Endothelial cell (in vitro differentiated cells): ENCODE data around the gene GUK1. TPM values are rescaled to one million over a fixed set of nuclear protein-coding genes. Genes with fewer than 3 reads are reported as not detected.

ENCODE experiments used
- DNase-seq: peaks from one replicate; pipeline ENCODE4 v3.0.0; 2021; ENCODE audit warnings: low spot score
- H3K27ac Mint-ChIP-seq: one replicate; pipeline ENCODE4 v1.8.0; 2021; ENCODE audit warnings: mixed read lengths, inconsistent platforms; ENCODE audit not compliant: unreplicated experiment
- H3K27me3 Mint-ChIP-seq: one replicate; pipeline ENCODE4 v1.8.0; 2021; ENCODE audit warnings: mild to moderate bottlenecking, moderate library complexity, mixed read lengths, inconsistent platforms; ENCODE audit not compliant: unreplicated experiment
- H3K36me3 Mint-ChIP-seq: one replicate; pipeline ENCODE4 v1.8.0; 2021; ENCODE audit warnings: mild to moderate bottlenecking, low read depth, mixed read lengths, inconsistent platforms; ENCODE audit not compliant: unreplicated experiment
- H3K4me1 Mint-ChIP-seq: one replicate; pipeline ENCODE4 v1.8.0; 2021; ENCODE audit warnings: mild to moderate bottlenecking, mixed read lengths, inconsistent platforms; ENCODE audit not compliant: unreplicated experiment
- H3K4me3 Mint-ChIP-seq: one replicate; pipeline ENCODE4 v1.8.0; 2021; ENCODE audit warnings: mild to moderate bottlenecking, mixed read lengths, inconsistent platforms; ENCODE audit not compliant: unreplicated experiment
- H3K9me3 Mint-ChIP-seq: one replicate; pipeline ENCODE4 v1.8.0; 2021; ENCODE audit warnings: mixed read lengths, inconsistent platforms; ENCODE audit not compliant: unreplicated experiment
- total RNA-seq: library from RNA; stranded (reverse); fragmentation: NEBNext Ultra II Directional; extraction: Animal tissue kit (Norgen Biotek cat#: 25700); gene quantifications from one replicate; pipeline ENCODE4 v1.2.1, GENCODE V29; 2021; ENCODE audit not compliant: unreplicated experiment
- TF ChIP-seq, protein P1 (sequence below): fragments of 200-600 bp; sonication (generic); IDR thresholded peaks from one replicate; pipeline ENCODE4 v1.5.0; 2021; ENCODE audit warnings: antibody characterized with exemption; ENCODE audit not compliant: unreplicated experiment

Gene GUK1
- total RNA-seq, 1 donor from 2014 or later = 280 TPM

DNA sequence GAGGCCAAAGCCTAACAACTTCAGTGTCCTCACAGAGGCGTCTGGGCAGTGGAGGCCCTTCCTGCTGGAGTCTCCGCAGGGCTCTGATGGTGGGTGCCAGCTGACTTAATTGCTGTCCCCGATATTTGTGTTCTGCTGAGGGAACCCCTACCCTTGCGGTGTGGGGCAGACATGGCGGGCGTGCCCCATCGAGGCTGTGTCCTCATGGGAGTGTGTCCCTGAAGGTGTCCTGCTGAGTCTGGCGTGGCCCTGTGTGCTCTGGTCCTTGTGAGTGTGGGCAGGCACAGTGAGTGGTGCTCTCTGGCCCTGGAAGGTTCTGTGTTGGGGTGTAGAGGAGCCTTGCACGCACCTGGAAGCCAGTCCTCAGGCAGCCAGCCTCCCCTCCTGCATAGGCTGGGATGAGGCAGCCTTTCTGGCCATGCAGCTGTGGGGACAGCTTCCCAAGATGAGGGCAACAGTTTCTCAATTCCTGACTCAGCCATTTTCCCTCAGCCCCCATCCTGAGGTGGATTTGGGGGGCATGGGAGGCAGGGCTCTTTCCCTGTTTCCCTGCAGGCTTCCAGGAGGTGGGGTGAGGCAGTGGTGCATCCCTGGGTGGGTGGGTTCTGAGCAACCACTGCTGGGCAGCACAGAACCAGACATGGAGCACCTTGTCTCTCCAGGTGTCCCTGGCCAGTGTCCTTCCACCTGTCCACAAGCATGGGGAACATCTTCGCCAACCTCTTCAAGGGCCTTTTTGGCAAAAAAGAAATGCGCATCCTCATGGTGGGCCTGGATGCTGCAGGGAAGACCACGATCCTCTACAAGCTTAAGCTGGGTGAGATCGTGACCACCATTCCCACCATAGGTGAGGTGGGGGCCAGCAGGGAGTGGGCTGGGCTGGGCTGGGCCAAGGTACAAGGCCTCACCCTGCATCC lies 43.4 kb upstream of the GUK1 start:
- peaks cover 37% of the 10 kb centered on the region for H3K36me3 Mint-ChIP-seq

DNA sequence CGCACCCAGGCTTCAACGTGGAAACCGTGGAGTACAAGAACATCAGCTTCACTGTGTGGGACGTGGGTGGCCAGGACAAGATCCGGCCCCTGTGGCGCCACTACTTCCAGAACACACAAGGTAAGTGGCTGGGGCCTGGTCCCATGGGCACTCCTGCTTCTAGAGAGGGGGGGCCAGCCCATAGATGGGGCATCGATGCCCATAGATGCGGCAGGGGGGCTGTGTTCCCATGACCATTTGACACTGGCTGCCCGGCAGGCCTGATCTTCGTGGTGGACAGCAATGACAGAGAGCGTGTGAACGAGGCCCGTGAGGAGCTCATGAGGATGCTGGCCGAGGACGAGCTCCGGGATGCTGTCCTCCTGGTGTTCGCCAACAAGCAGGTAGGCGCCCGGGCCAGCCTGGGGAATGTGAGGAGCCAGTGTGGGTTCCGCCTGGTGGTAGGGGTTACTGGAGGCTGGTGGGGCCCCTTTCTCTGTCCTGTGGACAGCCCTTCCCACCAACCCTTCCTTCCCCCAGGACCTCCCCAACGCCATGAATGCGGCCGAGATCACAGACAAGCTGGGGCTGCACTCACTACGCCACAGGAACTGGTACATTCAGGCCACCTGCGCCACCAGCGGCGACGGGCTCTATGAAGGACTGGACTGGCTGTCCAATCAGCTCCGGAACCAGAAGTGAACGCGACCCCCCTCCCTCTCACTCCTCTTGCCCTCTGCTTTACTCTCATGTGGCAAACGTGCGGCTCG lies 42.6 kb upstream of the GUK1 start:
- peak overlapping the region; percentile 59 for H3K4me3 Mint-ChIP-seq
- H3K36me3 Mint-ChIP-seq = peaks cover 37% of the 10 kb centered on the region
- H3K9me3 Mint-ChIP-seq = no peaks in the 10 kb centered on the region
- H3K27me3 Mint-ChIP-seq = peaks cover 15% of the 10 kb centered on the region
- TF ChIP-seq, protein P1, sequence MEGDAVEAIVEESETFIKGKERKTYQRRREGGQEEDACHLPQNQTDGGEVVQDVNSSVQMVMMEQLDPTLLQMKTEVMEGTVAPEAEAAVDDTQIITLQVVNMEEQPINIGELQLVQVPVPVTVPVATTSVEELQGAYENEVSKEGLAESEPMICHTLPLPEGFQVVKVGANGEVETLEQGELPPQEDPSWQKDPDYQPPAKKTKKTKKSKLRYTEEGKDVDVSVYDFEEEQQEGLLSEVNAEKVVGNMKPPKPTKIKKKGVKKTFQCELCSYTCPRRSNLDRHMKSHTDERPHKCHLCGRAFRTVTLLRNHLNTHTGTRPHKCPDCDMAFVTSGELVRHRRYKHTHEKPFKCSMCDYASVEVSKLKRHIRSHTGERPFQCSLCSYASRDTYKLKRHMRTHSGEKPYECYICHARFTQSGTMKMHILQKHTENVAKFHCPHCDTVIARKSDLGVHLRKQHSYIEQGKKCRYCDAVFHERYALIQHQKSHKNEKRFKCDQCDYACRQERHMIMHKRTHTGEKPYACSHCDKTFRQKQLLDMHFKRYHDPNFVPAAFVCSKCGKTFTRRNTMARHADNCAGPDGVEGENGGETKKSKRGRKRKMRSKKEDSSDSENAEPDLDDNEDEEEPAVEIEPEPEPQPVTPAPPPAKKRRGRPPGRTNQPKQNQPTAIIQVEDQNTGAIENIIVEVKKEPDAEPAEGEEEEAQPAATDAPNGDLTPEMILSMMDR = no peak
- H3K27ac Mint-ChIP-seq = no peak overlapping the region
- DNase-seq = no peak
- peaks cover 18% of the 10 kb centered on the region for H3K4me1 Mint-ChIP-seq

More for the DNA sequence above, 43.4 kb upstream of the GUK1 start:
- Mint-ChIP-seq H3K27me3 (peaks cover 18% of the 10 kb centered on the region), H3K4me1 (peaks cover 25% of the 10 kb centered on the region), H3K27ac (no peak overlapping the region), H3K4me3 (no peak overlapping the region), H3K9me3 (no peaks in the 10 kb centered on the region)
- TF ChIP-seq, protein P1 = no peak
- no peak for DNase-seq

DNA sequence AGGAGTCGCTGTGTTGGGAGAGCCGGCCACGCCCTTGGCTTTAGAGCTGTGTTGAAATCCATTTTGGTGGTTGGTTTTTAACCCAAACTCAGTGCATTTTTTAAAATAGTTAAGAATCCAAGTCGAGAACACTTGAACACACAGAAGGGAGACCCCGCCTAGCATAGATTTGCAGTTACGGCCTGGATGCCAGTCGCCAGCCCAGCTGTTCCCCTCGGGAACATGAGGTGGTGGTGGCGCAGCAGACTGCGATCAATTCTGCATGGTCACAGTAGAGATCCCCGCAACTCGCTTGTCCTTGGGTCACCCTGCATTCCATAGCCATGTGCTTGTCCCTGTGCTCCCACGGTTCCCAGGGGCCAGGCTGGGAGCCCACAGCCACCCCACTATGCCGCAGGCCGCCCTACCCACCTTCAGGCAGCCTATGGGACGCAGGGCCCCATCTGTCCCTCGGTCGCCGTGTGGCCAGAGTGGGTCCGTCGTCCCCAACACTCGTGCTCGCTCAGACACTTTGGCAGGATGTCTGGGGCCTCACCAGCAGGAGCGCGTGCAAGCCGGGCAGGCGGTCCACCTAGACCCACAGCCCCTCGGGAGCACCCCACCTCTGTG lies 41.7 kb upstream of the GUK1 start:
- H3K27me3 Mint-ChIP-seq = peaks cover 15% of the 10 kb centered on the region
- H3K4me3 Mint-ChIP-seq = no peak overlapping the region
- peaks cover 37% of the 10 kb centered on the region for H3K36me3 Mint-ChIP-seq
- no peak for DNase-seq
- H3K27ac Mint-ChIP-seq = no peak overlapping the region
- peaks cover 18% of the 10 kb centered on the region for H3K4me1 Mint-ChIP-seq
- H3K9me3 Mint-ChIP-seq = no peaks in the 10 kb centered on the region
- TF ChIP-seq, protein P1 = no peak

DNA sequence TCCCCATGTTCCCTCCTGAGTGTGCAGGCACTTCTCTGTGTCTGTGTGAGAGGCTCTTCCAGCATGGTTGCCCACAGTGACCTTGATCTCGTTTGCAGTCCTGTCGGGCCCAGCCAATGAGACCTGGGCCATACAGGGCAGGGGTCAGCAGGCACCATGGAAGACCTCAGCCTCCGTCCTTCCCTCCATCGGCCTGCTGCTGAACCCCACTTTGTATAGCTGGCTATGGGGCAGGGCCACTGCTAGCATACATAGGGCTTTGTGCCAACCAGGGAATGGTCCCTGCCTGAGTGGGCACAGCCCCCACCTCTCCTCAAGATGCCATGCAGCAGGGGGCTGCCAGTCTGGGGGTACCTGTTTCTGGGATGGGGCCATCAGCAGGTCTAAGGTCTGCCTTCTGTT lies 40.7 kb upstream of the GUK1 start:
- no peaks in the 10 kb centered on the region for H3K9me3 Mint-ChIP-seq
- H3K27ac Mint-ChIP-seq = peak overlapping the region; percentile 24
- peak overlapping the region; percentile 78 for H3K4me3 Mint-ChIP-seq
- peaks cover 34% of the 10 kb centered on the region for H3K36me3 Mint-ChIP-seq
- TF ChIP-seq, protein P1 = no peak
- no peak for DNase-seq
- H3K27me3 Mint-ChIP-seq = peaks cover 15% of the 10 kb centered on the region
- peaks cover 19% of the 10 kb centered on the region for H3K4me1 Mint-ChIP-seq
